LNCaP clone FGC (cell line): ENCODE measurements around the gene CALML4.

ENCODE experiments used
- DNase-seq: peaks from one replicate; pipeline ENCODE4 v3.0.0-alpha.2; 2011; ENCODE audit warnings: low read depth
- H3K4me3 ChIP-seq: 2 replicates; pipeline ENCODE4 v1.5.1; 2011; ENCODE audit warnings: mild to moderate bottlenecking, low read depth, low read length, control low read depth
- CTCF ChIP-seq: IDR thresholded peaks from 2 replicates; pipeline ENCODE4 v1.5.1; 2012; ENCODE audit warnings: mild to moderate bottlenecking; ENCODE audit not compliant: control insufficient read depth, insufficient read depth; ENCODE audit errors: extremely low read depth

CALML4 gene

DNA sequence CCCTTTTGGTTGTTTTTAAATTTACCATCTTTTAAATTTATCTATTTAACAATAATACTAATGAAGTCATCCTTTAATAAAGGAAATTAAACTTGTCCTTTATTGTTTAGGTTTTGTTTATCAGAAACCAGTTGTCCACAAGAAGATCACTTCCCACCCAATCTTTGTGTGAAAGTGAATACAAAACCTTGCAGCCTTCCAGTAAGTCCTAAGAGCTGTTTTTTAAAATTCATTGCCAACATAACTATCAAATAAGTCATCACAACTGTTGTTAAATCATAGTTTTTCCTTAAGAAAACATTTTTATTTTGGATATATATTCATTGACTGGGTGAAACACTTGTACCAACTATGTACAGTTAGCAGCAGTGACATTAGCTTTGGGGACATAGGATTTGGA lies 59.4 kb downstream of the CALML4 start:
- TF ChIP-seq CTCF: no peak
- H3K4me3 ChIP-seq: no peak overlapping the region
- no peak for DNase-seq

DNA sequence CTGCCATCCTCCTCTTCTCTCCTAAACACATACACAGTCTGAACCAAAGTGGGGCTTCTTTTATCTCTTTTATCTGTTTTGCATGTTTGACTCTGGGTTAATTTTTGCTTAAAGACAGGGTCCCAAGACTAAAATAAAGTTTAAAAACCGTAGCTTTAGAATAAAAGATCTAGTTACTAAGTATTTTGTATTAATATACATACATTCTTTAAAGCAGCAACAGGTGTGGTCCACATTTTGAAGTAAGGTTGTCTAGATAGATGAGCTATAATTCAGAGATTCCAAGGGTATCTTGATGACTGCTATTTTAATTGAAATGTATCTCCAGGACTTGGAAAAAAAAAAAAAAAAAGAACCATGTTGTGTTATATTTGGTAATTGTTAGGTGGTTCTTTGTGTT lies 61.3 kb downstream of the CALML4 start:
- TF ChIP-seq CTCF: no peak
- H3K4me3 ChIP-seq: no peak overlapping the region
- no peak for DNase-seq

DNA sequence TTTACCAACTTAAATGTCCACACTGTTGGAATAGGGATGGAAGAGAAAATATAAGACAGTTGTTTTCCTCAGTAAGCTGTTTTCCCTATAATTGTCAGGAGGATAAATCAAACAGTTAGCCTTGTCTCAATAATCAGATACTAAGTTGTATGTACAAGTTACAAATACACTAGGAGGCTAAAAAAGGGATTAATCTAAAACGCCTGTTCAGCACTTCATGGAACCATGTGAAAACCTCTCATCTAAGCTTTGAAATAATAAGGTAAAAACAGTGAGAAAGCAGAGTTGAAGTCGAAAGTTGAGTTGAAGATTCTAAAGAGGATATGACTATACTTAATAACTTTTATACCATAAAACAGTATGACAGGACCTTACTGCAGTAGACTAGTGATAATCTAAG lies 62.0 kb downstream of the CALML4 start:
- no peak for TF ChIP-seq CTCF
- no peak for DNase-seq
- H3K4me3 ChIP-seq: no peak overlapping the region
